Activated CD4-positive, alpha-beta memory T cell treated with anti-CD3 and anti-CD28 coated beads for 36 hours (primary cell): ENCODE results near the gene METTL8. TPM values are rescaled to one million over a fixed set of nuclear protein-coding genes. Genes with fewer than 3 reads are reported as not detected.

Experiments used
- CTCF ChIA-PET: fragments of 350-600 bp; sonication (Branson Sonifier 250); formaldehyde crosslinking; loops from one replicate; lab custom pipeline; 2021; ENCODE audit warnings: antibody characterized with exemption, inconsistent platforms; lab: Charles Lee
- POLR2A ChIA-PET: fragments of 350-600 bp; sonication (Branson Sonifier 250); formaldehyde crosslinking; loops from one replicate; lab custom pipeline; 2021; ENCODE audit warnings: antibody characterized with exemption; lab: Charles Lee
- DNase-seq: peaks from one replicate; pipeline ENCODE4 v3.0.0-alpha.2; 2020
- H3K27ac Mint-ChIP-seq: one replicate; pipeline ENCODE4 v1.8.0; 2021; ENCODE audit warnings: mixed read lengths
- H3K27me3 Mint-ChIP-seq: one replicate; pipeline ENCODE4 v1.8.0; 2021; ENCODE audit warnings: mixed read lengths
- H3K36me3 Mint-ChIP-seq: one replicate; pipeline ENCODE4 v1.8.0; 2021; ENCODE audit warnings: mixed read lengths
- H3K4me1 Mint-ChIP-seq: one replicate; pipeline ENCODE4 v1.8.0; 2021; ENCODE audit warnings: low read depth, mixed read lengths
- H3K4me3 Mint-ChIP-seq: one replicate; pipeline ENCODE4 v1.8.0; 2021; ENCODE audit warnings: mild to moderate bottlenecking, mixed read lengths
- H3K9me3 Mint-ChIP-seq: one replicate; pipeline ENCODE4 v1.8.0; 2021; ENCODE audit warnings: mixed read lengths
- intact Hi-C: fragments of 100-400 bp; cut with micrococcal nuclease; formaldehyde crosslinking; loops from one replicate; pipeline ENCODE4 v1.15.1; 2023
- total RNA-seq, 2 experiments: library from RNA; stranded (reverse); gene quantifications; one replicate each; pipeline ENCODE4 v1.2.3, GENCODE V29; 2021

Gene METTL8, protein sequence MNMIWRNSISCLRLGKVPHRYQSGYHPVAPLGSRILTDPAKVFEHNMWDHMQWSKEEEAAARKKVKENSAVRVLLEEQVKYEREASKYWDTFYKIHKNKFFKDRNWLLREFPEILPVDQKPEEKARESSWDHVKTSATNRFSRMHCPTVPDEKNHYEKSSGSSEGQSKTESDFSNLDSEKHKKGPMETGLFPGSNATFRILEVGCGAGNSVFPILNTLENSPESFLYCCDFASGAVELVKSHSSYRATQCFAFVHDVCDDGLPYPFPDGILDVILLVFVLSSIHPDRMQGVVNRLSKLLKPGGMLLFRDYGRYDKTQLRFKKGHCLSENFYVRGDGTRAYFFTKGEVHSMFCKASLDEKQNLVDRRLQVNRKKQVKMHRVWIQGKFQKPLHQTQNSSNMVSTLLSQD
- 10 to 100 TPM; 33.3 to 40.9 TPM for total RNA-seq

DNA sequence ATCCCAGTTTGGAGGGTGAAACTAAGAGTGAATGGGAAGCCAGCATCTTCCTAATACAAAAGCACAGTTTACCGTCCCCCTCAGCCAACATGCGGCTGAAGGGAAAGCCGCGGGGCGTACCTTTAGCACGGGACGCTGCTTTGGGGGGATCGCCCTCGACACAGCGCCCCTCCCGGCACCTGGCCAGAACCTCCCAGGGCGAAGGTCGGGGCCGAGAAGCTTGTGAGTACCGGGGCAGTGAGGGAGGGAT, at the start of gene METTL8:
METTL8 (minus strand) TSS at position 228 of the 250 bp plus-strand sequence. CDS start 41,805 bp downstream, outside the sequence.
- H3K9me3 Mint-ChIP-seq, result peaks cover 18% of the 10 kb centered on the region
- no peaks in the 10 kb centered on the region for H3K27me3 Mint-ChIP-seq
- peak within 1 kb of the TSS; percentile 92 for H3K27ac Mint-ChIP-seq
- H3K36me3 Mint-ChIP-seq, result peaks cover 43% of the 10 kb centered on the region
- CTCF ChIA-PET, result interaction anchor here (0.9 to 3.2 kb wide), 5 partner anchors 17 to 504 kb away, joined by 3 to 13 read pairs (median 6); partner anchors contain the start of gene GORASP2
- peak within 1 kb of the TSS; percentile 92 for H3K4me3 Mint-ChIP-seq
- intact Hi-C loops, result loop anchor here (1.0 to 5.0 kb wide), 8 partner anchors 17 to 505 kb away; partner anchors contain the start of gene DYNC1I2
- DNase-seq, result no peak
- H3K4me1 Mint-ChIP-seq, result peaks cover 57% of the 10 kb centered on the region
- POLR2A ChIA-PET, result interaction anchor here (0.6 to 1.7 kb wide), 10 partner anchors 107 to 991 kb away, joined by 3 to 13 read pairs (median 4); partner anchors contain the start of genes GORASP2 and HAT1

DNA sequence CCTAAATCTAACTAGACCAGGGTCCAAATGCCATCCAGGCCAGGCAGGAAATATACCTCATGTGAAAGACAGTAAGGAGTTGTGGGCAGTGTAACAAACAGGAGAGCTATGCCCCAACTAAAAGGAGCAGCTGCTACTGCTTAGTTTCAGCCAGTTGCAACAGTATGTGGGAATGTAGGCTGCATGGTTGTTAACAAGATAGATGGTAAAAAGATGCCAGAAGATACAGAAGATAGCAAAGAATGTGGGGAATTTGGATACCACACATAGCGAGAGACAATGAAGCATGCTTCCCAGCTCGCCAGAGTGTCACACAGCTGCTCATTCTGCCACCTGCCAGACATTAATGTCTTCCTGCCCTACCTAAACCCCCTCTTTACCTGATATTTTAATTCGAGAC, 49.1 kb upstream of the METTL8 start:
- DNase-seq, result no peak
- Mint-ChIP-seq H3K9me3 (no peaks in the 10 kb centered on the region), H3K4me1 (peaks cover 15% of the 10 kb centered on the region), H3K27ac (no peak overlapping the region), H3K4me3 (no peak overlapping the region), H3K27me3 (no peaks in the 10 kb centered on the region), H3K36me3 (peaks cover 35% of the 10 kb centered on the region)
- CTCF ChIA-PET, result interaction anchor here (0.7 to 1.3 kb wide), 2 partner anchors 49 to 67 kb away, joined by 3 read pairs; no protein-coding TSS in a partner anchor
- POLR2A ChIA-PET, result interaction anchor here (0.5 to 0.7 kb wide), 2 partner anchors 563 to 1064 kb away, joined by 3 to 4 read pairs; no protein-coding TSS in a partner anchor
- intact Hi-C loops, result no loop called here

DNA sequence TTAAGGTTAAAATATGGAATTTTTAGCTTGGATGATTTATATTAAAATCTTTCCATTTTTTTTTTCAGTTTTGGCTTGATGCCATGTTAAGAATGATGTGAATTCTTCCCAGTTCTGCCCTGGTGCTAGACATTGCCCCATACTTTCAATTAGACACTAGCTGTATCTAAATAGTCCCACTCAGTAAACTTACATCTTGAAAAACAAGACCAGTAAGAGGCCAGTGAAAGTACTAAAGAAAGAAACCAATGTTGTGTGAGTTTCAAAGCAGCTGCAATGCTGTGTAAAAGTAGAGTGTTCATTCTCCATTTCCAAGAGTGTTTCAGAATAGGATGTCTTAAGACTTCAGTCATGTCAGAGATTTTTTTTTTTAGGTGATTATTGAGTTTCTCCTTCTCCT, 48.5 kb upstream of the METTL8 start:
- H3K36me3 Mint-ChIP-seq, result peaks cover 30% of the 10 kb centered on the region
- peaks cover 15% of the 10 kb centered on the region for H3K4me1 Mint-ChIP-seq
- no peak overlapping the region for H3K27ac Mint-ChIP-seq
- H3K27me3 Mint-ChIP-seq, result no peaks in the 10 kb centered on the region
- intact Hi-C loops, result no loop called here
- no peaks in the 10 kb centered on the region for H3K9me3 Mint-ChIP-seq
- ChIA-PET CTCF (interaction anchor here (0.6 to 1.3 kb wide), 3 partner anchors 49 to 348 kb away, joined by 3 read pairs; no protein-coding TSS in a partner anchor), POLR2A (interaction anchor here (0.7 kb wide), 1 partner anchor 507 kb away, joined by 3 read pairs; no protein-coding TSS in a partner anchor)
- no peak overlapping the region for H3K4me3 Mint-ChIP-seq
- DNase-seq, result no peak

DNA sequence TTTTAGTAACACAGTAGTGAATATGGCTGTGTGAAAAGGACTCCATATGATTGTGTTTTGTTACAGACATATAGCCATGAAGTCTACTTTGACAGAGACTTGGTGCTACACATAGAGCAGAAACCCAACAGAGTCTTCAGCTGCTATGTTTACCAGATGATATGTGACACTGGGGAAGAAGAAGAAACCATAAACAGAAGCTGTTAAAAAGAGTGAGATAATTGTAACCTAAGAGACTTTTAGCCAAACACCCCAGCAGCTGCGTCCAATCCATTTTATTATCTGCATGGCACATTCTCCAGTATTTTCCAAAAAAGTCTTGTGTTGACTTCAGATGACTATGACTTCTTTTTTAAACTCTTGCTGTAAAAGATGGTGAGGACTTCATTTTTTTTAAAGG, 47.1 kb upstream of the METTL8 start:
- intact Hi-C loops, result no loop called here
- ChIA-PET POLR2A (no interaction called here), CTCF (no interaction called here)
- Mint-ChIP-seq H3K4me3 (no peak overlapping the region), H3K27me3 (no peaks in the 10 kb centered on the region), H3K27ac (no peak overlapping the region), H3K36me3 (peaks cover 27% of the 10 kb centered on the region), H3K4me1 (peaks cover 15% of the 10 kb centered on the region), H3K9me3 (no peaks in the 10 kb centered on the region)
- no peak for DNase-seq

DNA sequence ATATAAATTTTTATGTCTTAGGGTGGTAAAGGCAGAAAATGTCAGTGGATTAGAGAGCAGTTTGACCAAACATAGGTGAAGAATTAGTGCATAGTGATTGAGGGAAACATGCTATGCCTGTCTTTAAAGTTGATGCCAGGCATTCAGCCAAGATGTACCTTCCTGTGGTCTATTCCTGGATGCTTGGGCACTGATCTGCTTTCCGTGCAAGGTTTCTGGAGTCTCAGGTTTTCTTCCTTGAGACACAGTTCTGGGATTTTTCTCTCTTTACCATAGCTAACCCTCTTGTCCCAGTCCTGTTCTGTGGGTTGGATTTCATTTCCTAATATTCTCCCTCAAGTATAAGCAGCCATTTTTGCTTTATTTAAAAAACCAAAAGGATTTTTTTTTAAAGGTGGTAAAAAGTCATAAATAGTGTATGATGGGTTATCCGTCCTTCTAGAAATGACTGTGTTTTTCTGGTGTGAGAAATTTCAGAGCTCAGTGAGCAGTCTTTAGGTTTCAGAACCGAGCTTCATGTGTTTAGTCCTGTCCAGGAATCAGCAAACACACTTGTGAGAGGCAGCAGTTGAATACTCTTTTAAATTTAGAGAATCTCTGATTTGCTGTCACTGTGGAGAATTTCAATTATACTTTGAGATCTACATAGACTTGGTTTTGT, 45.5 kb upstream of the METTL8 start:
- H3K27ac Mint-ChIP-seq, result no peak overlapping the region
- ChIA-PET POLR2A (no interaction called here), CTCF (no interaction called here)
- H3K4me1 Mint-ChIP-seq, result peaks cover 11% of the 10 kb centered on the region
- H3K4me3 Mint-ChIP-seq, result no peak overlapping the region
- peaks cover 21% of the 10 kb centered on the region for H3K36me3 Mint-ChIP-seq
- H3K9me3 Mint-ChIP-seq, result no peaks in the 10 kb centered on the region
- intact Hi-C loops, result no loop called here
- H3K27me3 Mint-ChIP-seq, result no peaks in the 10 kb centered on the region
- DNase-seq, result no peak

DNA sequence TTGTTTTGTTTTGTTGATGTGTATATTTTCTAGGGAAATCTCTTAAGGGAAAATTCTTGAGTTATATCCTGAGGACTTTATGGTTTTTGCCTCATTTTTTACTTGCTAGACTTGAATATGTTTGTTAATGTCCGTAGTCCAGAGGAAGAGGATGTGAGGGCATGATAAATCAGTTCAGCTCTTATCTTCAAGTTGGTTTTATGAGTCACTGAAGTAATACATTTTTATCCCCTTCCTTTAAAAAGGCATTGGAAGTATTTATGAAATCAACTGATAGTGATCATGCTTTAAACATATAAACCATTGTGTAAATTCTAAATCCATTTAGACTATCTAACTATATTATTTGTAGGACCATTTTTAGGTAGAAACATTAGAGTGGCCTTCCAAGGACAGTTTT, 44.6 kb upstream of the METTL8 start:
- ChIA-PET POLR2A (no interaction called here), CTCF (no interaction called here)
- Mint-ChIP-seq H3K27ac (no peak overlapping the region), H3K36me3 (peaks cover 26% of the 10 kb centered on the region), H3K27me3 (no peaks in the 10 kb centered on the region), H3K4me3 (no peak overlapping the region), H3K9me3 (no peaks in the 10 kb centered on the region), H3K4me1 (peaks cover 9% of the 10 kb centered on the region)
- intact Hi-C loops, result no loop called here
- no peak for DNase-seq

DNA sequence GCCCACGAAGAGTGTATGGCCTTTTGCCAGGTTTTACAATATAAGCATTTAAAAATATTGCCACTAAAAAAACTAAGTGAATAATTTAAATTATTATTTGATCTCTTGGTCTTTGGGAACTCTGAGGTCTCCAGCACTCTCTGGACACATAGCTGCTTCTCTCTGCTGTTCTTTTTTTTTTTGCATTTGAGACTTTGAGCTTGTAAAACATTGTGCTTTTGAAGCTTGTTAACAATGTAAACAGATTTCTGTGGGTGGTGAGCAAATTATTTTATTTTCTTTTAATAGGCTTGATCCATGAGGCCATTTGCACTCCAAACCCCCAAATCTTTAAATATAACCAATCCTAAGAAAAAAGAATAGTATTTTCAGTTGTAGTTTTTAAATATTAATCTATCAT, 42.2 kb upstream of the METTL8 start:
- no peaks in the 10 kb centered on the region for H3K27me3 Mint-ChIP-seq
- H3K27ac Mint-ChIP-seq, result no peak overlapping the region
- H3K36me3 Mint-ChIP-seq, result peaks cover 27% of the 10 kb centered on the region
- H3K4me1 Mint-ChIP-seq, result peaks cover 9% of the 10 kb centered on the region
- no peak for DNase-seq
- no peaks in the 10 kb centered on the region for H3K9me3 Mint-ChIP-seq
- ChIA-PET CTCF (interaction anchor here (0.6 kb wide), 1 partner anchor 15 kb away, joined by 3 read pairs; no protein-coding TSS in a partner anchor), POLR2A (no interaction called here)
- intact Hi-C loops, result no loop called here
- H3K4me3 Mint-ChIP-seq, result no peak overlapping the region

DNA sequence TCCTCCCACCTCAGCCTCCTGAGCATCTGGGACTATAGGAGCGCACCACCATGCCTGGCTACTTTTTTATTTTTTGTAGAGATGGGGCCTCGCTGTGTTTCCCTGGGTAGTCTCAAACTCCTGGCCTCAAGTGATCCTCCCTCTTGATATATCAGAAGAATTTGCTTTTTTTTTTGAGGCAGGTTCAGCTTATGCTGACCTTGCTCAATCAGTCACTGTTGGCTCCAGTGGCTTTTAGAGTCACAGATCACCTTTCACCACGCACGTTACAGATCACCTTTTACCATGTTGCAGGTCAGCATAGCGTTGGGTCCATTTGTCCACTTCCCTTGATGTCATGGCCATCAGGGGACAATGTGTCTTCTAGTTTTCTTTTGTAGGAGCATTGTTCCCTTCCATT, 36.3 kb upstream of the METTL8 start:
- Mint-ChIP-seq H3K4me3 (no peak overlapping the region), H3K4me1 (no peaks in the 10 kb centered on the region), H3K9me3 (no peaks in the 10 kb centered on the region), H3K36me3 (peaks cover 36% of the 10 kb centered on the region), H3K27ac (no peak overlapping the region), H3K27me3 (no peaks in the 10 kb centered on the region)
- ChIA-PET CTCF (no interaction called here), POLR2A (no interaction called here)
- intact Hi-C loops, result no loop called here
- DNase-seq, result no peak

DNA sequence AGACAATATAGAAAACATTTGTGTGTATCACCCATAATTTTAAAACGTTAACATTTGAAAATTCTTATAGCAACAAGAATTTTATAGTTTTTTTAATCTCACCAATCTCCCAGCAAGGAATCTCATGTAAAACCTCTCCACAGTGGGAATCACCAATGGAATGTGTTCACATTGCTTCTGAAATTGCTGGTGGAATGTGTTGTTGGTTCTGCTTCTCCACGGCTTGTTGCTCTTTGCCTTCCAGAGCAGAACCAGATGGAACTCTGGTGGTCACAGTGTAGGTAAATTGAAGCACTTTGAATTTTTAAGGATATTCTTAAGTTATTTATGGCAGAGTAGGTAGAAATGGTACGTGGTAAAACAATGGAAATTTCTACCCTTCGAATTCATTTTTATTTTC, 35.4 kb upstream of the METTL8 start:
- Mint-ChIP-seq H3K36me3 (peaks cover 32% of the 10 kb centered on the region), H3K27me3 (no peaks in the 10 kb centered on the region), H3K4me1 (no peaks in the 10 kb centered on the region), H3K4me3 (no peak overlapping the region), H3K27ac (no peak overlapping the region), H3K9me3 (no peaks in the 10 kb centered on the region)
- intact Hi-C loops, result no loop called here
- ChIA-PET POLR2A (no interaction called here), CTCF (no interaction called here)
- DNase-seq, result no peak

DNA sequence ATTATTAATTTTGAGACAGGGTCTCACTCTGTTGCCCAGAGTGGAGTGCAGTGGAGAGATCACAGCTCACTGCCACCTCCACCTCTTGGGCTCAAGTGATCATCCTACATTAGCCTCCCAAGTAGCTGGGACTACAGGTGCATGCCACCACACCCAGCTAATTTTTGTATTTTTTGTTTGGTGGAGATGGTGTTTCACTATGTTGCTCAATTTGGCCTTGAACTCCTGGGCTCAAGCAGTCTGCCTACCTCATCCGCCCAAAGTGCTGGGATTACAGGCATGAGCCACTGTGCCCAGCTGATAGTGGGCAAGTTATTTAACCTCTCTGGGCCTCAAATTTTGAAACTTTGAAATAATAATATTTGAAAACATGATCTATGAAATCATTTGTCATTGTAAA, 26.7 kb upstream of the METTL8 start:
- no peaks in the 10 kb centered on the region for H3K27me3 Mint-ChIP-seq
- POLR2A ChIA-PET, result no interaction called here
- no peak overlapping the region for H3K27ac Mint-ChIP-seq
- intact Hi-C loops, result no loop called here
- no peaks in the 10 kb centered on the region for H3K4me1 Mint-ChIP-seq
- no peak for DNase-seq
- H3K36me3 Mint-ChIP-seq, result peaks cover 36% of the 10 kb centered on the region
- no peak overlapping the region for H3K4me3 Mint-ChIP-seq
- CTCF ChIA-PET, result no interaction called here
- H3K9me3 Mint-ChIP-seq, result peaks cover 6% of the 10 kb centered on the region

DNA sequence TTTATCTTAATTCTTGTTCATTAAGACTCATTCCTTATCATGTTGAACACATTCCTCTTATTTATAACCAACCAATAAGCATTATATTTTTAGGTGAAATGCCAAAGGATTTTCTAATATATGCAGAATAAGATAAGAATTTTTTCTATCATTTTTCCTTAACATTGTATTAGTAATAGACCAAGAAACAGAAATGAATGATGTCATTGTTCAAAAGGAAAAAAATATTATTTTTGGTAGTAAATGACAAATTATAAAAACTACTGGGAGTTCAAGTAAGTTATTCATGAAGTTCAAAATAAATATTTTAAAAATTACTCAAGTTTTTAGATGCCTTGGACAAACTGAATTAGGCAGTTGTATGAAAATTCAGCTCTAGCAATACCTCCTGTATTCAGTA, 25.7 kb upstream of the METTL8 start:
- H3K36me3 Mint-ChIP-seq, result peaks cover 43% of the 10 kb centered on the region
- H3K9me3 Mint-ChIP-seq, result peaks cover 6% of the 10 kb centered on the region
- ChIA-PET CTCF (interaction anchor here (0.7 kb wide), 1 partner anchor 637 kb away, joined by 3 read pairs; no protein-coding TSS in a partner anchor), POLR2A (interaction anchor here (0.7 kb wide), 1 partner anchor 486 kb away, joined by 3 read pairs; no protein-coding TSS in a partner anchor)
- intact Hi-C loops, result no loop called here
- H3K4me3 Mint-ChIP-seq, result no peak overlapping the region
- no peak overlapping the region for H3K27ac Mint-ChIP-seq
- H3K27me3 Mint-ChIP-seq, result no peaks in the 10 kb centered on the region
- H3K4me1 Mint-ChIP-seq, result no peaks in the 10 kb centered on the region
- DNase-seq, result no peak

DNA sequence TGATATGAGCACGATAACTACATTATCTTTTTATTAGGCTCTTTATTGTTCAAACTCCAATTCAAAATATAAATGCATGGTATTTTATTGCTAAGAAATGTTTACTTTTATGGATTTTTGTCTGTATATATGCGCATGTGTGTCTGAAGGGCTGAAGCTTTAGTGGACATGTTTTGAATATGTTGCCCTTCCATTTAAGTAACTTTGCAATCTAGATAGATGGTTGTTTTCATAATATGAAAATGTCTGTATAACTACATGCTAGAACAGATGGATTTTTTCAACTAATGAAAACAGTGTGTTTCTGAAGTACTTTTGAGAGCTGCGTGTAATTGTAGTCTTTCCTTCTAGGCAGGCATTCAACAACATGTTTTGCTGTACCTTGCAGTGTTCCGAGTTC, 19.0 kb upstream of the METTL8 start:
- CTCF ChIA-PET, result no interaction called here
- intact Hi-C loops, result no loop called here
- POLR2A ChIA-PET, result no interaction called here
- Mint-ChIP-seq H3K4me3 (no peak overlapping the region), H3K9me3 (peaks cover 4% of the 10 kb centered on the region), H3K4me1 (no peaks in the 10 kb centered on the region), H3K27me3 (no peaks in the 10 kb centered on the region), H3K27ac (no peak overlapping the region), H3K36me3 (peaks cover 49% of the 10 kb centered on the region)
- no peak for DNase-seq
